ENCODE results near the gene PIK3C2B. TPM values are rescaled to one million over a fixed set of nuclear protein-coding genes. Genes with fewer than 3 reads are reported as not detected.

The PIK3C2B gene
- total and polyA plus RNA-seq, 2 donors from 2014 or later: 2.5 to 36.4 TPM

DNA sequence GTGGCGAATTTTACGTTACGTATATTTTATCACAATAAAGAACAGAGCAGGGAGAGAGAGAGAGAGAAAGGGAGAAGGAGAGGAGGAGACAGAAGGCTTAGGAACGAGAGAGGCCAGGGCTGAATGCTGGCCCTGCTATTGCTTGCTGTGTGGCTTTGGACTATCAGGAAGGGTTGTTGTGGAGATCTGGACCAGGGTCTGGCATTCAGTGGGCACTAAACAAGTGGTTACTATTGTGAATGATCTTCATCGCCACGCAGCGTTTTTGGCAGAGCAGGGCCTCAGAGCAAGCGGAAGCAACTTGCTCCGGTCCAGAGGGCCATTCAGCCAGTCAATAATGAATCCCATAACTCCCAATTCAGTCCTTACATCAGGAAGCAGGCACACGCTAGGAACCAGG lies 26.4 kb downstream of the PIK3C2B start:
- H3K9ac ChIP-seq (ENCODE audit: low read length in 3 of 3): no peak overlapping the region
- no peak overlapping the region for H3K27ac ChIP-seq (ENCODE audit: low read depth in 2 of 2, low read length in 2 of 2)
- peaks cover 0 to 25% (median 5%) of the 10 kb centered on the region in 3 donors for H3K4me1 ChIP-seq (ENCODE audit: control insufficient read depth in 2 of 3, insufficient read depth in 2 of 3, low read depth in 1 of 3, low read length in 3 of 3)
- FAIRE-seq (no peak), DNase-seq (no peak)
- intact Hi-C loops (cut with DNase I): no loop called here
- no peaks in the 10 kb centered on the region for H3K9me3 ChIP-seq (ENCODE audit: control insufficient read depth in 2 of 3, insufficient read depth in 1 of 3, low read length in 3 of 3)
- peaks cover 2 to 8% (median 2%) of the 10 kb centered on the region in 3 donors for H3K36me3 ChIP-seq (ENCODE audit: control insufficient read depth in 2 of 3, insufficient read depth in 3 of 3, low read length in 3 of 3)
- TF ChIP-seq, protein P1, sequence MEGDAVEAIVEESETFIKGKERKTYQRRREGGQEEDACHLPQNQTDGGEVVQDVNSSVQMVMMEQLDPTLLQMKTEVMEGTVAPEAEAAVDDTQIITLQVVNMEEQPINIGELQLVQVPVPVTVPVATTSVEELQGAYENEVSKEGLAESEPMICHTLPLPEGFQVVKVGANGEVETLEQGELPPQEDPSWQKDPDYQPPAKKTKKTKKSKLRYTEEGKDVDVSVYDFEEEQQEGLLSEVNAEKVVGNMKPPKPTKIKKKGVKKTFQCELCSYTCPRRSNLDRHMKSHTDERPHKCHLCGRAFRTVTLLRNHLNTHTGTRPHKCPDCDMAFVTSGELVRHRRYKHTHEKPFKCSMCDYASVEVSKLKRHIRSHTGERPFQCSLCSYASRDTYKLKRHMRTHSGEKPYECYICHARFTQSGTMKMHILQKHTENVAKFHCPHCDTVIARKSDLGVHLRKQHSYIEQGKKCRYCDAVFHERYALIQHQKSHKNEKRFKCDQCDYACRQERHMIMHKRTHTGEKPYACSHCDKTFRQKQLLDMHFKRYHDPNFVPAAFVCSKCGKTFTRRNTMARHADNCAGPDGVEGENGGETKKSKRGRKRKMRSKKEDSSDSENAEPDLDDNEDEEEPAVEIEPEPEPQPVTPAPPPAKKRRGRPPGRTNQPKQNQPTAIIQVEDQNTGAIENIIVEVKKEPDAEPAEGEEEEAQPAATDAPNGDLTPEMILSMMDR (IDR thresholded peaks at IDR 0.05; ENCODE audit: borderline replicate concordance, extremely low read depth, insufficient read depth): no peak
- H3K4me3 ChIP-seq (ENCODE audit: low read length in 3 of 3): no peak overlapping the region
- no peaks in the 10 kb centered on the region for H3K27me3 ChIP-seq (ENCODE audit: control insufficient read depth, insufficient read depth, low read length)

DNA sequence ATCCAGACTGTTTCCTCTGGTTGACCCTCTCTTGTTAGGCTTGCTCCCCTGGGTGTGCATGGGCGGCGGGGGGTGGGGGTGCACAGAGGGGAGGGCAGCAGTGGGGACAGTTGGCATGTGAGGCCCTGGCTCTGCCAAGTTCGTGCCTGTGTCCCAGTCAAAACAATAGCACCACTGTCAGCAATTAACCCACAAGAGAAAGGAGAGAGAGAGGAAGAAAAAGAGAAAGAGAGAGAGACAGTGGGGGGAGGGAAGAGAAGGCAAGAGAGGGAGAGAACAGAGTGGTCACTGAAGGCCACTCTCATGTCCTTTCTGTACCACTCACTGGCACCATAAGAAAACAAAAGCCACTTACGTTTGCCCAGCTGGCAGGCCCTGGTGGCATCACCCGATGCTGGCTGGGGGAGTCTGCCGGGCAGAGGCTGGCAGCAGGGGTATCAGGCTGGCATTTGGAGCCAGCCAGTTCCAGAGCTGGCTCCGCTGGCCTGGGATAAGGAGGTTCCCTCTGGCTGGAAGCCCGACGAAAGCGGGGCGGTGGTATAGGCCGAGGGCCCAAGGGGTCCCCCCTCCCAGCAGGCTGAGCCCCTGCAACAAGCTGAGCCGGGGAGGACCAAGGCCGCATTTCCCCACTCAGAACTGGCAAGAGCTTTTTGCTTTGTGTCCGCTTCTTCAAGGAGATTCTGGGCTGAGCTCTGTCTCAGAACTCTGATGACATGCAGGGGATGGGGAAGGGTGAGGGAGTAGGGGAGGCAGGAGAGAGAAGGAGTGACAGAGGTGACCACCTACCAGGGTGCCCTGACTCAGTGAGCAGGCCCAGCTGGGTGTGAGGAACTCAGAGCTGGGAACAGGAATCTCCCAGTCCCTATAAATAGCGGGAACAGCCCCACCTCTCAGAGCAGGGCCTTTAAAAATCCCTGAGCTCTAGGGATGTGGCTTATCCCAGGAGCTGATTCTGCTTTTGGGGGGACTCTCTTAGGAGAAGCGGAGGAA lies 27.9 kb downstream of the PIK3C2B start:
- intact Hi-C loops (cut with DNase I): no loop called here
- H3K4me3 ChIP-seq (ENCODE audit: low read length in 3 of 3): no peak overlapping the region
- no peaks in the 10 kb centered on the region for H3K27me3 ChIP-seq (ENCODE audit: control insufficient read depth, insufficient read depth, low read length)
- H3K4me1 ChIP-seq (ENCODE audit: control insufficient read depth in 2 of 3, insufficient read depth in 2 of 3, low read depth in 1 of 3, low read length in 3 of 3): peaks cover 0 to 34% (median 5%) of the 10 kb centered on the region in 3 donors
- peak overlapping the region in 1 of 3 donors; percentile 16 for H3K9ac ChIP-seq (ENCODE audit: low read length in 3 of 3)
- DNase-seq (no peak), FAIRE-seq (no peak)
- peak overlapping the region; percentile 33 to 71 for H3K27ac ChIP-seq (ENCODE audit: low read depth in 2 of 2, low read length in 2 of 2)
- H3K9me3 ChIP-seq (ENCODE audit: control insufficient read depth in 2 of 3, insufficient read depth in 1 of 3, low read length in 3 of 3): no peaks in the 10 kb centered on the region
- TF ChIP-seq, protein P1 (IDR thresholded peaks at IDR 0.05; ENCODE audit: borderline replicate concordance, extremely low read depth, insufficient read depth): no peak
- peaks cover 2 to 8% (median 2%) of the 10 kb centered on the region in 3 donors for H3K36me3 ChIP-seq (ENCODE audit: control insufficient read depth in 2 of 3, insufficient read depth in 3 of 3, low read length in 3 of 3)

DNA sequence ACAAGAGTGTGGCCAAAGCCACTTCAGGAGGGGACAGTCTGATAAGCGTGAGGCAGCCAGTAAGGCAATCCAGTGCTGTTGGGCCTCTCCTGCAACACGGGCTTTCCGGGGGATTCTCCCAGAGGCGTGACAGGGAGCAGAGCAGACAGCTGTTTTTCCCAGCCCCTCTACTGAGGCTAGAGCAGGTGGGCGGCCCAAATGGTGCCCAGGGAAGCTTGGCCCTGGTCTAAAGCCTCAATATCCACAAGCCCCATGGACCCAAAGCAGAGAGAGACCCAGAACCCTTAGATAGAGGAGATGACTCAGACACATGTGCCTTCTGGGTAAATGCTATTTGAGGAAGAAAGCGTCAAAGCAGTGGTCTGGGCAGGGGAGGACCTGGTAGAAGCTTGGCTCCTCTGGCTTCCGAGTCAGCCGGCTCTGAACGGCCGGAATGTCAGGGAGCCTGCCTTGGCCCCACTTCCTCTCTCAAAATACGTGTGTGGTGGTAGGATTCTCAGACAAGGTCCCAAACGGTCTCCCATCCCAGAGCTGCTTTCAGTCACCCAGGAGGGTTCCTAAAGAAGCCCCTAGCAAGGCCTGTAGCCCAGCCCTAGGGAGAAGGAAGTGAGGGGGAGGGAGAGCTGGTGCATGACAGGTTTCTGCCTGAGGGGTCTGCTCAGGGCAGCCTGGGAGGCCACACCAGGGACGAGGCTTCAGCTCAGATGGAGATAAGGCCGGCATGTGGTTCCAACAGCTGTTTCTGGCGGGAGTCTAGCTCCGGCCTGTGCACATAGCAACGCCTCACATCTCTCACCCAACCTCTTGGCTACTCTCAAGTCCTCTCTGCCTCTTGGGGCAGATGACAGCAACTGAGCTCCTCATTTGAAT lies 28.8 kb downstream of the PIK3C2B start:
- no peak overlapping the region for H3K9ac ChIP-seq (ENCODE audit: low read length in 3 of 3)
- peak overlapping the region; percentile 14 to 71 for H3K27ac ChIP-seq (ENCODE audit: low read depth in 2 of 2, low read length in 2 of 2)
- peak in 4 of 5 donors; percentile 37 to 81 (median 52) for DNase-seq
- FAIRE-seq: no peak
- H3K36me3 ChIP-seq (ENCODE audit: control insufficient read depth in 2 of 3, insufficient read depth in 3 of 3, low read length in 3 of 3): peaks cover 2 to 8% (median 2%) of the 10 kb centered on the region in 3 donors
- no peaks in the 10 kb centered on the region for H3K27me3 ChIP-seq (ENCODE audit: control insufficient read depth, insufficient read depth, low read length)
- no peak overlapping the region for H3K4me3 ChIP-seq (ENCODE audit: low read length in 3 of 3)
- no peaks in the 10 kb centered on the region for H3K9me3 ChIP-seq (ENCODE audit: control insufficient read depth in 2 of 3, insufficient read depth in 1 of 3, low read length in 3 of 3)
- H3K4me1 ChIP-seq (ENCODE audit: control insufficient read depth in 2 of 3, insufficient read depth in 2 of 3, low read depth in 1 of 3, low read length in 3 of 3): peaks cover 0 to 37% (median 5%) of the 10 kb centered on the region in 3 donors
- intact Hi-C loops (cut with DNase I): no loop called here
- TF ChIP-seq, protein P1 (IDR thresholded peaks at IDR 0.05; ENCODE audit: borderline replicate concordance, extremely low read depth, insufficient read depth): no peak
